SW480 (cell line): ENCODE data around the gene PAPSS2.

Source experiments
- DNase-seq: peaks from one replicate; pipeline ENCODE4 v3.0.0-alpha.2; 2016; ENCODE audit warnings: low spot score

Gene PAPSS2

GRCh38 chr10:87750001-87750671 is 90.5 kb downstream of the PAPSS2 start:
- DNase-seq, result no peak

DNA sequence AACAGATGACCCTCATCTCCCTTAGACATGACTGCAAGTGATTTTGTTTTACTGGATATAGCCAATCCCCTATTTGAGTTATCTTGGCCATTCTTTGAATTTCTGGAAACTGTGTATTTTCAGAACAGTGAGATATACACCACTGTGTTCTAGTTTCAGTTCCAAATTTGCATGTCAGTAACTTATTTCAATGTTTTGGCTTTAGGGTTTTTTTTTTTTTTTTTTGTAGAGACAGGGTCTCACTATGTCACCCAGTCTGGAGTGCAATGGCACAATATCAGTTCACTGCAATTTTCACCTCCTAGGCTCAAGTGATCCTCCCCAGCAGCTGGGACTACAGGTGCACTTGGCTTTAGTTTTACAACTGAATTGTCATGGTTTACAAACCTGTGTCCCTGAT is 91.1 kb downstream of the PAPSS2 start:
- no peak for DNase-seq

GRCh38 chr10:87751274-87751673 is 91.6 kb downstream of the PAPSS2 start:
- DNase-seq, result no peak

GRCh38 chr10:87752566-87752965 is 92.9 kb downstream of the PAPSS2 start:
- no peak for DNase-seq

- DNase-seq, result no peak
These were observed 94.6 kb downstream of the PAPSS2 start for GRCh38 chr10:87753995-87754866.

GRCh38 chr10:87757685-87758084 is 98.0 kb downstream of the PAPSS2 start:
- no peak for DNase-seq

DNA sequence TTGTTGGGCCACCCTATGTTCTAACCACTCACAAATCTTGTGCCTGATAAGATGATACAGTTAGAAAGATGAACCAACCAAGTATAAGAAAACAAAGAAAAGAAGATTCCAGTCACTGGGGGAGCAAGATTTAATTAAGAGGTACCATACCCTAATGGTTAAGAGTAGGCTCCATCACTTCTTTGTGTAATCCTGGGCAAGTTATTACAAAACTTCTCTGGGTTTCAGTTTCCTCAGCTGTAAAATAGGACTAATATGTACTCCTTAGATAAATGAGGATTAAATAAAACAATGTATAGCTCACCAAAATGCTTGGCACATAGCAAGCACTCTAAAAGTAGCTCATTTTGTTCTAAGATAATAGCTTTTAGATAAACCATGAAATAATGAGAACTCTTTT is 99.9 kb downstream of the PAPSS2 start:
- no peak for DNase-seq

DNA sequence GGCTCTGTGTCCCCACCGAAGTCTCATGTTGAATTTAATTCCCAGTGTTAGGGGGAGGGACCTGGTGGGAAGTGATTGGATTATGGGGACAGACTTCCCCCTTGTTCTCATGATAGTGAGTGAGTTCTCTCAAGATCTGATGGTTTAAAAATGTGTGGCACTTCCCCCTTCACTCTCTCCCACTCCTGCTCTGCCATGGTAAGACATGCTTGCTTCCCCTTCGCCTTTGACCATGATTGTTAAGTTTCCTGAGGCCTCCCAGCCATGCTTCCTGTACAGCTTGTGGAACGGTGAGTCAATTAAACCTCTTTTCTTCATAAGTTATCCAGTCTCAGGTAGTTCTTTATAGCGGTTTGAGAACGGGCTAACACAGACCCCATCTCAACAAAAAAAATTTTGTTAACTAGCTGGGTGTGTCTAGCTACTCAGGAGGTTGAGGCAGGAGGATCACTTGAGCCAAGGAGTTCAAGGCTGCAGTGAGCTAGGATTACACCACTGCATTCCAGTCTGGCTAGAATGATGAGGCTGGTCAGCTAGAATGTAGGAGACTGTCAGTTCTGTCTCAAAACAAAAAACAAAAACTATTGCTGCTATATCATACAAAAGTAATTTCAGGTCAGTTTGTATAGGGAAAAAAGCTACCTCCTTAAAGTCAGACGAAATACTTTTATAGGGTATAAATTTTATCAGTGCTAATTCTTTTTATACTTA is 100.7 kb downstream of the PAPSS2 start:
- no peak for DNase-seq

GRCh38 chr10:87761153-87761552 is 101.5 kb downstream of the PAPSS2 start:
- DNase-seq, result no peak

DNA sequence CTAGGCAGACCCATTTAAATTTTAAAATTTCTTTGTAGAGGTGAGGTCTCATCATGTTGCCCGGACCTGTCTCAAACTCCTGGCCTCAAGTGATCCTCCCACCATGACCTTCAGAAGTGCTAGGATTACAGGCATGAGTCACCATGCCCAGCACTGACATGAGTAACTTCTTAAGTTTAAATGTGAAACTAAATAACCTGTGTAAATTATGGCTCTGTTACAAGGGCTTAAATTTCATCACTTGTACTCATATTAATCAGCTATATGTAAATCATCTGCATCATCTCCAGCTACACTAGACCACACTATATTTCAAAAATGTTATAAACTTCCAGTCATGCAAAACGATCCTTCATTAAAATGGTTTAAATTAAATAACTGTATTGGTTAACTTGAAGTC is 102.2 kb downstream of the PAPSS2 start:
- DNase-seq, result no peak

- no peak for DNase-seq
These were observed 103.6 kb downstream of the PAPSS2 start for GRCh38 chr10:87763086-87763861.

GRCh38 chr10:87764072-87764934 is 104.6 kb downstream of the PAPSS2 start:
- no peak for DNase-seq

GRCh38 chr10:87765666-87766376 is 106.1 kb downstream of the PAPSS2 start:
- DNase-seq, result no peak

- no peak for DNase-seq
These were observed 107.6 kb downstream of the PAPSS2 start for GRCh38 chr10:87767253-87767652.

DNA sequence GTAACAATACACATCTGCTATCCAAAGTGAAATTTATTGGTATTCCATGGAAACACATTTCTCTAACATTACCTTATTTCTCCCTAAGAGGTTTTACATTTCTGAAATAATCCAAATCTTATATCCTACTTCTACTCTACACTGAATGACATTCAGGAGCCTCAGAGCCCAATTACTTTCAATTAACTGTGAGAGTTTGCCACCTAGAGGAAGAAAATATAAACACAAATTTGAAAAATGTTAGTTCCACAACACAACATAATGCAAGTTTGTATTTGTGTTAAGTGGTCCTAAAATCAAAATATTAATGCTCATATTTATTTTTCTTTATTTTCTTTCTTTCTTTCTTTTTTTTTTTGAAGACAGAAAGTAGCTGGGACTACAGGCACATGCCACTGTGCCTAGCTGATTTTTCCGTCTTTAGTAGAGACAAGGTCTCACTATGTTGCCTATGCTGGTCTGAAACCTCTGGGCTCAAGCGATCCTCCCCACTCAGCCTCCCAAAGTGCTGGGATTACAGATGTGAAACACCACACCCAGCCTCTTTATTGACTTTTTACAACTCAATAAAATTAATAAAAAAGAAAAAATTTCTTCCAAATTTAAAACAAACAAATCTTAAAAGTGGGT is 112.3 kb downstream of the PAPSS2 start:
- peak; percentile 21 for DNase-seq

DNA sequence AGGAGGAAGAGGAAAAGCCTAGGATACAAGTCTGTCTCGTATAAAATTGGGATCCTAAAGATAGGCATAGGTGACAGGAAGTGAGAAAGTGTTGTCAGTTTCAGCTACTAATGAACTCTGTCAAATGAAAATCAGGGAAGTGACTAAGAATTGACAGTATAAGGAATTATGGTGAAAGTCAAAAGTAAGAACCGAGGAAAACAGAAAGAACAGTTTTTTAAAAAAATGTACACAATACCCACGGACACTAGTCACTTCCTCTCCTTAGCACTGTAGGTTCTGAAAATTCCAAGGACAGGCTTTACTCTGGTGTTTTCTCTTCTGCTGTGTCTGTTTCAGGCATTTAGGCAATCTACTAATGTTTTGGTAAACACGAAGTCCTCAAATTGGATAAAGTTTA is 116.1 kb downstream of the PAPSS2 start:
- no peak for DNase-seq

GRCh38 chr10:87776328-87776727 is 116.7 kb downstream of the PAPSS2 start:
- no peak for DNase-seq

- DNase-seq, result no peak
These were observed 121.9 kb downstream of the PAPSS2 start for GRCh38 chr10:87781545-87781944.

DNA sequence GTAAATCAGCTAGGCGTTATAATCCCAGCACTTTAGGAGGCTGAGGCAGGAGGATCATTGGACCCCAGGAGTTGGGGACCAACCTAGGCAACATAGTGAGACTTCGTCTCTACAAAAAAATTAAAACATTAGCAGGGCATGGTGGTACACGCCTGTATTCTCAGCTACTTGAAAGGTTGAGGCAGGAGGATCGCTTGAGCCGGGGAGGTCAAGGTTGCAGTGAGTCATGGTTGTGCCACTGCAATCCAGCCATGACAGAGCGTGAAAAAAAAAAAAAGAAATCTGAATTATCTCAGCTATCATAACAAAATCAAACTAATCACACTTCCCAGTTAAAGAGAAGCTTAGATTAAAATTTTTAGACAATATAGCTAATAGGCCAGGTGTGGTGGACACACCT is 123.0 kb downstream of the PAPSS2 start:
- no peak for DNase-seq

- no peak for DNase-seq
These were observed 126.7 kb downstream of the PAPSS2 start for GRCh38 chr10:87786421-87786820.
